ENCODE measurements around the gene SDCBP2.
A peak's percentile ranks its signal among the peaks of the same experiment; 100 is the strongest.

Gene SDCBP2

GRCh38 chr20:1267161-1267560, 61.8 kb downstream of the SDCBP2 start:
- POLR2A ChIA-PET: interaction anchor here (0.7 kb wide), 1 partner anchor 24 kb away, joined by 3 read pairs; no protein-coding TSS in a partner anchor
- no peak for TF ChIP-seq ELF4 (IDR thresholded peaks at IDR 0.05)
- TF ChIP-seq BHLHE40 (IDR thresholded peaks at IDR 0.05; ENCODE audit: borderline replicate concordance): no peak
- TF ChIP-seq, protein P1, sequence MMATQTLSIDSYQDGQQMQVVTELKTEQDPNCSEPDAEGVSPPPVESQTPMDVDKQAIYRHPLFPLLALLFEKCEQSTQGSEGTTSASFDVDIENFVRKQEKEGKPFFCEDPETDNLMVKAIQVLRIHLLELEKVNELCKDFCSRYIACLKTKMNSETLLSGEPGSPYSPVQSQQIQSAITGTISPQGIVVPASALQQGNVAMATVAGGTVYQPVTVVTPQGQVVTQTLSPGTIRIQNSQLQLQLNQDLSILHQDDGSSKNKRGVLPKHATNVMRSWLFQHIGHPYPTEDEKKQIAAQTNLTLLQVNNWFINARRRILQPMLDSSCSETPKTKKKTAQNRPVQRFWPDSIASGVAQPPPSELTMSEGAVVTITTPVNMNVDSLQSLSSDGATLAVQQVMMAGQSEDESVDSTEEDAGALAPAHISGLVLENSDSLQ (IDR thresholded peaks at IDR 0.05): no peak
- no peak for TF ChIP-seq FOXK2 (IDR thresholded peaks at IDR 0.05)
- TF ChIP-seq ARNT (IDR thresholded peaks at IDR 0.05): no peak
- no peak for TF ChIP-seq TARDBP (IDR thresholded peaks at IDR 0.05)
- no peak for TF ChIP-seq ZNF384 (IDR thresholded peaks at IDR 0.05)
- no peak for TF ChIP-seq L3MBTL2 (conservative IDR thresholded peaks at IDR 0.05)
- TF ChIP-seq SP1 (IDR thresholded peaks at IDR 0.05): no peak
- no peak for TF ChIP-seq SUZ12 (IDR thresholded peaks at IDR 0.05)
- CTCF ChIA-PET: no interaction called here
- no peak for DNase-seq (ENCODE audit: extremely low spot score)

DNA sequence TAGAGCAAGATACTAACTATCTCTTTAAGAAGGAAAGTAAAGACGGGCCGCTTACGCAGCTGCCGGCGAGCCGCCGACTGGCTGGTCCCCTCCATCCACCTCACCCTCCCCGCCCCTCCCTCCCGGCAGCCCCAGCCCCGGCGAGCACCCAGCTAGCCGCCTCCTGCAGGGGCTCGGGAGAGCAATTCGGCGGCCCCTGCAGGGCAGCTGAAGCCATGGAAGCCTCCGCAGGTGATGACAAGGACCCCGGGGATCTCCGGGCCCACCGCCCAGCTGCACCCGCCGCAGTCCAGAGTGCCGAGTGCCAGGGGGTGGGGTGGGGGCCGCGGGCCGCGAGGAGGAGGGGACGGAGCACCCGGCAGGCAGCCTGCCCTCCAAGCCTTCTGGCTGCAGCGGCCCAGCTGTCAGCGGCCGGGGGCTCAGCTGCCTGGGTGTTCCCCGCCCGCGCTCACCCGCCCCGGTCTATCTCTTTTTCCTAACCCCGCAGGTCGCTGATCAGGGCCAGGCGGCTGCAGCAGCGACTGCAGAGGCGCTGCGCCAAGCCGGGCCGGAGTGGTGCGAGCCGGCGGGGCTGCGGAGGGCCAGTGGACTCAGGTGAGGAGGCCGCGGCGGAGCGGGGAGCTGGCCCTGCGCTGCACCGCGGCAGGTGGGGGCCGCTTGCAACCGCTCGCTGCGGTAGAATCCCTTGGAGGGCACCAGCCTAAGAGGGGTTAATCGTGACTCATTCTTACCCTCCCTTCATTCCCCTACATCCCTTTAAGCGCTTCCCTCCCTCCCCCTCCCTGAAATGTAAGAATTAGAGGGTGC, 62.6 kb downstream of the SDCBP2 start, which contains the start of gene SNPH:
SNPH (plus strand) TSS at position 128 of the 807 bp plus-strand sequence. CDS start 29,946 bp downstream, outside the sequence.
- DNase-seq (ENCODE audit: extremely low spot score): peak; percentile 74
- CTCF ChIA-PET: no interaction called here
- POLR2A ChIA-PET: interaction anchor here (0.7 to 0.8 kb wide), 4 partner anchors 9 to 41 kb away, joined by 3 to 5 read pairs (median 3); partner anchors contain the start of gene RAD21L1
- TF ChIP-seq FOXA1 (IDR thresholded peaks at IDR 0.05) (no peak), ARNT (IDR thresholded peaks at IDR 0.05) (no peak), FOXK2 (IDR thresholded peaks at IDR 0.05) (no peak), CTBP1 (IDR thresholded peaks at IDR 0.05; ENCODE audit: borderline replicate concordance) (no peak), SUZ12 (IDR thresholded peaks at IDR 0.05) (no peak), L3MBTL2 (conservative IDR thresholded peaks at IDR 0.05) (no peak), TARDBP (IDR thresholded peaks at IDR 0.05) (no peak), FOXM1 (IDR thresholded peaks at IDR 0.05; ENCODE audit: borderline replicate concordance) (no peak), ZNF384 (IDR thresholded peaks at IDR 0.05) (no peak), LEF1 (IDR thresholded peaks at IDR 0.05; ENCODE audit: borderline replicate concordance) (no peak)
- TF ChIP-seq, protein P1 (IDR thresholded peaks at IDR 0.05): no peak

DNA sequence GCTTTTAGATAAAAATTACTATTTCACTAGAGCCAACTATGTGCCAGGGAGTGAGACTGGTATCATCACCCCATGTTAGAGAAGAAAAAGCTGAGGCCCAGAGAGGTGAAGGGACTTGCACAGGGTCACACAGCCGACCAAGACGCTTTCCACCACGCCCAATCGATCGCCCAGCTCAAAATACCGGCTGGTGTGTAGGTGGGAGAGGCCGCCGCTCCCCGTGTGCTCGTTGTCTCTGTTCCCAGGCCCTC, 63.1 kb downstream of the SDCBP2 start:
- POLR2A ChIA-PET: interaction anchor here (0.7 to 0.8 kb wide), 3 partner anchors 9 to 40 kb away, joined by 3 to 5 read pairs (median 3); partner anchors contain the start of gene RAD21L1
- no peak for TF ChIP-seq ELF4 (IDR thresholded peaks at IDR 0.05)
- no peak for TF ChIP-seq BHLHE40 (IDR thresholded peaks at IDR 0.05; ENCODE audit: borderline replicate concordance)
- TF ChIP-seq ARNT (IDR thresholded peaks at IDR 0.05): no peak
- no peak for TF ChIP-seq FOXM1 (IDR thresholded peaks at IDR 0.05; ENCODE audit: borderline replicate concordance)
- no peak for TF ChIP-seq FOXA1 (IDR thresholded peaks at IDR 0.05)
- no peak for TF ChIP-seq L3MBTL2 (conservative IDR thresholded peaks at IDR 0.05)
- TF ChIP-seq ZNF384 (IDR thresholded peaks at IDR 0.05): no peak
- TF ChIP-seq SUZ12 (IDR thresholded peaks at IDR 0.05): no peak
- no peak for TF ChIP-seq CTBP1 (IDR thresholded peaks at IDR 0.05; ENCODE audit: borderline replicate concordance)
- no peak for TF ChIP-seq TARDBP (IDR thresholded peaks at IDR 0.05)
- no peak for TF ChIP-seq HDGF (IDR thresholded peaks at IDR 0.05; ENCODE audit: borderline replicate concordance)
- TF ChIP-seq NFRKB (IDR thresholded peaks at IDR 0.05): no peak
- TF ChIP-seq, protein P1 (IDR thresholded peaks at IDR 0.05): no peak
- no peak for TF ChIP-seq LEF1 (IDR thresholded peaks at IDR 0.05; ENCODE audit: borderline replicate concordance)
- no peak for TF ChIP-seq FOXK2 (IDR thresholded peaks at IDR 0.05)
- no peak for TF ChIP-seq SP1 (IDR thresholded peaks at IDR 0.05)
- no peak for DNase-seq (ENCODE audit: extremely low spot score)
- CTCF ChIA-PET: no interaction called here

DNA sequence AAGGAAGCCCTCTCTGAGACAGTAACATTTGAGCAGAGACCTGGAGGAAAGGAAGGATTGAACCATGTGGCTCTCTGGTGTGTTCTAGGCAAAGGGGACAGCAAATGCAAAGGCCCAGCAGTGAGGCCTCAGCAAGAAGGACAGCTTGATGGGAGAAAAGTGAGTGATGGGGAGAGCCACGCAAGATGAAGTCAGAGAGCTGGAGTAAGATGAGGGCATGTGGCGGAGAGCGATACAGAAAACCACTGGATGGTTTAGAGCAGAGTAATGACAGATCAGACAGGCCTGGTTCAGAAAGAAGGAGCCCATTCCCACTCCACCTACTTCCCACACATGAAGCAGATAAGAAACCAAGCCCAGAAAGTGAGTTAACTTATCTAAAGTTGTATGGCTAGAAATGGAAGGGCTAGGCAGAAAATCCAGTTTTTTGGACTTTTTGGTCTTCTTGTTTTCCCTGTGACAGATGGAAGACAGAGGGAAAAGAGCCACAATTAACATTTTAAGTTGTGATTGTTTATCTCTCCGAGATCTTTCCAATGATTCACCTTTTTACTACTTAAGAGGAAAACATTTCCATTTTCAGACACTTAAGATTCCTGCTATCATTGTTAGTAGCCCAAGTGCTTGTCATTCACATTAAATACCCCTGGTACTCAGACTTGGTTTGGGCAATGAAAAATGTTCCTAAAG, 63.6 kb downstream of the SDCBP2 start:
- ChIA-PET POLR2A (interaction anchor here (0.7 to 0.8 kb wide), 3 partner anchors 10 to 40 kb away, joined by 3 to 5 read pairs (median 3); partner anchors contain the start of gene RAD21L1), CTCF (no interaction called here)

More for the DNA sequence above, 63.6 kb downstream of the SDCBP2 start:
- DNase-seq (ENCODE audit: extremely low spot score): no peak
- TF ChIP-seq ARNT (IDR thresholded peaks at IDR 0.05) (no peak), ELF4 (IDR thresholded peaks at IDR 0.05) (no peak), L3MBTL2 (conservative IDR thresholded peaks at IDR 0.05) (no peak), SP1 (IDR thresholded peaks at IDR 0.05) (no peak), NFRKB (IDR thresholded peaks at IDR 0.05) (no peak), ZNF384 (IDR thresholded peaks at IDR 0.05) (no peak), LEF1 (IDR thresholded peaks at IDR 0.05; ENCODE audit: borderline replicate concordance) (no peak), CTBP1 (IDR thresholded peaks at IDR 0.05; ENCODE audit: borderline replicate concordance) (no peak), SUZ12 (IDR thresholded peaks at IDR 0.05) (no peak), FOXM1 (IDR thresholded peaks at IDR 0.05; ENCODE audit: borderline replicate concordance) (no peak), FOXK2 (IDR thresholded peaks at IDR 0.05) (no peak), HDGF (IDR thresholded peaks at IDR 0.05; ENCODE audit: borderline replicate concordance) (no peak), BHLHE40 (IDR thresholded peaks at IDR 0.05; ENCODE audit: borderline replicate concordance) (no peak), FOXA1 (IDR thresholded peaks at IDR 0.05) (no peak), TARDBP (IDR thresholded peaks at IDR 0.05) (no peak)
- TF ChIP-seq, protein P1 (IDR thresholded peaks at IDR 0.05): no peak

All from HEK293T (cell line).